ENCODE measurements around the gene EARS2.
"Not testable (repeated sequence)": the region's sequence is repeated elsewhere in the genome, so short reads cannot be mapped to it uniquely, and the experiment has no call there.

Gene EARS2

DNA sequence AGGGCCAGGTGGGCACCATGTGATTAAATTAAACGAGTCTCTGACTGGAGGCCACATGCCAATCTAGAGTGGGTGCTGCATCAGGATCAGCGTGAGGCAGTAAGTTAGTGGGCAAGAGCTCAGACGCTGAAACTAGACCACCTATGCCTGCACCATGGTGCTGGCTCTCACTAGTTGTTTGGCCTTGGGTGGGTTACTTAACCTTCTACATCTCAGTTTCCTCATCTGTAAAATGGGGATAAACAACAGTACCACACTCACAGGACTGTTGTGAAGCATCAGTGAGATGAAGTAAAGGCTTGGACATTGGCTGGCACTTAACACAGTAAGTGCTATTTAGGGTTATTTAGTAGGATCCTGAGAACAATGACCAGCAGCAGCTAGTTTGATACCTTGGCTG lies 33.0 kb upstream of the EARS2 start:
- no peak for DNase-seq (ENCODE audit: low spot score)
- in situ Hi-C loops (cut with MboI; ENCODE audit: low pct_unique_long_range_greater_than_20kb, low sequenced_read_pairs, unreplicated experiment), result no loop called here
- TF ChIP-seq CTCF (IDR thresholded peaks at IDR 0.05; ENCODE audit: extremely low read depth, insufficient read depth, missing control alignments), result no peak

DNA sequence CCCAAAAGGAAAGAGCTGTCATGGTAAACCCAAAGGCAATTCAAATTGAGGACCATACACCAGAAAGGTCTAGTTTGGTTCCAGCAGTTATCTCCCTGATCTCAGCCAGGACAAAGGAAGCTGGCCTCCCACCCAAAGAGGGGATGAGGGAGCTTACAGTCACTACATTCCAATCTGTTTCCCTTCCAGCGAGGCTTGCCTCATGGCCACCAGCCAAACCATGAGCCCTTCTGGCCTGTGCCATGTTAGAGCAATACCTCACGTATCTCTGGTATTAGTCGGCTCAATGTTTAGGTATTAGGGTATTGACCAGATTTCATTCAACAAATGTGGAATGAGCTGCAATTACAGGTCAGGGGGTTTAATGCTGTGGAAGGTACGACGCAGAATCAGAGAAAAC lies 30.6 kb upstream of the EARS2 start:
- DNase-seq (ENCODE audit: low spot score), result no peak
- no peak for TF ChIP-seq CTCF (IDR thresholded peaks at IDR 0.05; ENCODE audit: extremely low read depth, insufficient read depth, missing control alignments)
- in situ Hi-C loops (cut with MboI; ENCODE audit: low pct_unique_long_range_greater_than_20kb, low sequenced_read_pairs, unreplicated experiment), result no loop called here

DNA sequence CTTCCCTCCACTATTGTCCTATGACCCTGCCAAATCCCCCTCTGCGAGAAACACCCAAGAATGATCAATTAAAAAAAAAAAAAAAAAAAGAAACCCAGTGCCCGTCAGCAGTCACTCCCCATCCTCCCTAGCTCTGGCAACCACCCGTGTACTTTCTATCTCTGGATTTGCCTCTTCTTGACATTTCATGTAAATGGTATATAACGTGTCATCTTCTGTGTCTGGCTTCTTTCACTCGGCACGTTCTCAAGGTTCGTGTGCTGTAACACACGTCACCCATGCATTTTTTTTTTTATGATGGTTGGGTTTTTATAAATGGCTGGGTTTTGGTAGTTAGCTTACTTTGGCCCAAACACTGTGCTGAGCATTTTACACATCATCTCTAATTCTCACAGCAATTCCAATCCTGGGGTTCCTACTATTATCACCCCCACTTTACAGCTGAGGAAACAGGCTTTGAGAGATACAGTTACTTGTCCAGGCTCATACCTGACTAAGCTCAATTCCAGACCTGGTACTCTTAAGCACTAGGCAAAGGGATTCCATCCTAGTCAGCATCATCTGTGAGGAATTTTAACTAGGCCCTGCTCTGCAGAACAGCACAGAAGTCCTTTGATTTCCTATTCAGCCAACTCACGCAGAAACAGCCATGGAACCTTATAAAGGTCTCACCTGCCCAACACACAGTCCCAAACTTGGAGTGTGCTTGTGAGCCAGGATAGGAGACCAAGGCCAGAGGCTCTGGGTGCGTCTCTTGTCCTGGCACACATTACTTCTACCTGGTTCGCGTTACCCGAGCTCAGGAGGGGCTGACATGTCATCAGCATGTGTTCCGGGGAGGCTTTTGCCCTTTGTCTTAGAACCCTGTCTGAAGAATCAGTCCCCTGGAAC lies 27.3 kb upstream of the EARS2 start:
- DNase-seq (ENCODE audit: low spot score), result no peak
- no peak for TF ChIP-seq CTCF (IDR thresholded peaks at IDR 0.05; ENCODE audit: extremely low read depth, insufficient read depth, missing control alignments)
- in situ Hi-C loops (cut with MboI; ENCODE audit: low pct_unique_long_range_greater_than_20kb, low sequenced_read_pairs, unreplicated experiment), result no loop called here

DNA sequence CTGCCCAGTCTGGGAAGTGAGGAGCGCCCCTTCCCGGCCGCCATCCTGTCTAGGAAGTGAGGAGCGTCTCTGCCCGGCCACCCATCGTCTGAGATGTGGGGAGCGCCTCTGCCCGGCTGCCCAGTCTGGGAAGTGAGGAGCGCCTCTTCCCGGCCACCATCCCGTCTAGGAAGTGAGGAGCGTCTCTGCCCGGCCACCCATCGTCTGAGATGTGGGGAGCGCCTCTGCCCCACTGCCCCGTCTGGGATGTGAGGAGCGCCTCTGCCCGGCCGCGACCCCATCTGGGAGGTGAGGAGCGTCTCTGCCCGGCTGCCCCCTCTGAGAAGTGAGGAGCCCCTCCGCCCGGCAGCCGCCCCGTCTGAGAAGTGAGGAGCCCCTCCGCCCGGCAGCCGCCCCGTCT lies 26.1 kb upstream of the EARS2 start:
- in situ Hi-C loops (cut with MboI; ENCODE audit: low pct_unique_long_range_greater_than_20kb, low sequenced_read_pairs, unreplicated experiment), result not testable (repeated sequence)

DNA sequence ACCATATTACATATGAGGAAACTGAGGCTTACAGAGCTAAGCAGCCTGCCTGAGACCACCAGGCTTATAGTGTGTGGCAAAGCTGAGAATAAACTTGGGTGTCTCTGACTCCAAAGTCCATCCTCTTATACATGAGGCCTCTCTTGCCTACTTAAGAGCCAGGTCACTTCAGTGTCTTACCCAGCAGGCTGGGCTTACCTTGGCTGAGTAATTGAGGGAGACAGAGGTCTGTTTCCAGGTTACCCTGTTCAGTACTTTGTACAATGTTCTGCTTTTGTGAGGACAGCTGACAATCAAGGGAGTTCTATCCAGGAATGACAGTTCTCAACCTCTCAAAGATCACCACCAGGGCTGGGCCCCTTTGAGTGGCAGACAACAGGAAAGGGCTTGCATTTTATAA lies 24.6 kb upstream of the EARS2 start:
- TF ChIP-seq CTCF (IDR thresholded peaks at IDR 0.05; ENCODE audit: extremely low read depth, insufficient read depth, missing control alignments), result no peak
- in situ Hi-C loops (cut with MboI; ENCODE audit: low pct_unique_long_range_greater_than_20kb, low sequenced_read_pairs, unreplicated experiment), result no loop called here
- DNase-seq (ENCODE audit: low spot score), result no peak

More for the DNA sequence above, 26.1 kb upstream of the EARS2 start:
- not testable (repeated sequence) for DNase-seq (ENCODE audit: low spot score)

DNA sequence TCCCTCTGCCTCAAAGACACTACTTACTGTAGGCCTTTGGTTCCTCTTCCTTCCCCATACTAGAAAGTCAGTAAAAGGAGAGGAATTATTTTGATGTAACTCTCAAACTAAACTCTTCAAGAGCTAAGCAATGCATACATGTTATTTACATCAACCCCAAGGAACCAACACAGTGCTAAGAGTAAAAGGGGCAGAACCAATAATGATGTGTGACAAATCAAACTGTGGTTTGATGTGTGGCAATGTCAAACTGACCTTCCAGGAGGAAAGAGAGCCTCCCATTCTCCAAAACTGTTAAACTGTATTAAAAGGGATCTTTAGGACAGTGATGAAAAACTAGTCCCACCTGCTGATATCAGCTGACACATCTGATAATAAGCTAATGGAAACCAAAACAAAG lies 23.2 kb upstream of the EARS2 start:
- in situ Hi-C loops (cut with MboI; ENCODE audit: low pct_unique_long_range_greater_than_20kb, low sequenced_read_pairs, unreplicated experiment), result no loop called here
- DNase-seq (ENCODE audit: low spot score), result no peak
- TF ChIP-seq CTCF (IDR thresholded peaks at IDR 0.05; ENCODE audit: extremely low read depth, insufficient read depth, missing control alignments), result no peak

DNA sequence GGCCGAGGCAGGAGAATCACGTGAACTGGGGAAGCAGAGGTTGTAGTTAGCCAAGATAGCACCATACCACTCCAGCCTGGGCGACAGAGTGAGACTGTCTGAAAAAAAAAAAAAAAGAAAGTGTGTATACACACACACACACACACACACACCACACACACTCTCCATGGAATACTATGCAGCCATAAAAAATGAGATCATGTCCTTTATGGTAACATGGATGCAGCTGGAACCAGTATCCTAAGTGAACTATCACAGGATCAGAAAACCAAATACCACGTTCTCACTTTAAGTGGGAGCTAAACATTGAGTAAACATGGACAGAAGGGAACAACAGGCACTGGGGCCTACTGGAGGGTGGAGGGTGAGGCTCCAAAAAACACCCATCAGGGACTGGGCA lies 22.2 kb upstream of the EARS2 start:
- in situ Hi-C loops (cut with MboI; ENCODE audit: low pct_unique_long_range_greater_than_20kb, low sequenced_read_pairs, unreplicated experiment), result no loop called here
- no peak for TF ChIP-seq CTCF (IDR thresholded peaks at IDR 0.05; ENCODE audit: extremely low read depth, insufficient read depth, missing control alignments)
- no peak for DNase-seq (ENCODE audit: low spot score)

All from GM13977 (cell line).